ENCODE results near the gene SENP5.
"Not testable (repeated sequence)": the region's sequence is repeated elsewhere in the genome, so short reads cannot be mapped to it uniquely, and the experiment has no call there.

SENP5 gene

DNA sequence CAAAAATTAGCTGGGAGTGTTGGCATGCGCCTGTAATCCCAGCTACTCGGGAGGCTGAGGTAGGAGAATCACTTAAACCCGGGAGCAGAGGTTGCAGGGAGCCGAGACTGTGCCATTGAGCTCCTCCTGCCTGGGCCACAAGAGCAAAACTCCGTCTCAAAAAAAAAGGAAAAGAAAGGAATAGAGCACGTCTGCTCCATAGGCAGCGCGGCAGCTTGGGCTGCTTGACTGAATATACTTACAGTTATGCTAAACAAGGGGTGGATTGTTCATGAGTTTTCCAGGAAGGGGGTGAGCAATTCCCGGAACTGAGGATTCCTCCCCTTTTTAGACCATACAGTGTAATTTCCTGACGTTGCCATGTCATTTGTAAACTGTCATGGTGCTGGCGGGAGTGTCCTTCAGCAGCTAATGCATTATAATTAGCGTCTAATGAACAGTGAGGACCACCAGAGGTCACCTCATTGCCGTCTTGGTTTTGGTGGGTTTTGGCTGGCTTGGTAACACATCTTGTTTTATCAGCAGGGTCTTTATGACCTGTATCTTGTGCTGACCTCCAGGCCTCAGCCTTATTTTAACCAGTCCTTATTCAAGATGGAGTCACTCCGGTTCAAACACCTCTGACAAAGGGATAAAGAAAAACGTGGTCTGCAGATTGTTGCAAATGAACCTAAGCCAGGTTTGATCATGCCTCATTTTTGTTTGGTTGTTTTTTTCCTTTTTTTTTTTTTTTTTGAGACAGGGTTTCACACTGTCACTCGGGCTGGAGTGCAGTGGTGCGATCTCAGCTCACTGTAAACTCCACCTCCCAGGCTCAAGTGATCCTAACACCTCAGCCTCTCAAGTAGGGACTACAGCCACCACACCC lies 24.9 kb upstream of the SENP5 start:
- peak in 1 of 2 donors; percentile 3 for DNase-seq (ENCODE audit: low read depth in 2 of 2)
- TF ChIP-seq, protein P1, sequence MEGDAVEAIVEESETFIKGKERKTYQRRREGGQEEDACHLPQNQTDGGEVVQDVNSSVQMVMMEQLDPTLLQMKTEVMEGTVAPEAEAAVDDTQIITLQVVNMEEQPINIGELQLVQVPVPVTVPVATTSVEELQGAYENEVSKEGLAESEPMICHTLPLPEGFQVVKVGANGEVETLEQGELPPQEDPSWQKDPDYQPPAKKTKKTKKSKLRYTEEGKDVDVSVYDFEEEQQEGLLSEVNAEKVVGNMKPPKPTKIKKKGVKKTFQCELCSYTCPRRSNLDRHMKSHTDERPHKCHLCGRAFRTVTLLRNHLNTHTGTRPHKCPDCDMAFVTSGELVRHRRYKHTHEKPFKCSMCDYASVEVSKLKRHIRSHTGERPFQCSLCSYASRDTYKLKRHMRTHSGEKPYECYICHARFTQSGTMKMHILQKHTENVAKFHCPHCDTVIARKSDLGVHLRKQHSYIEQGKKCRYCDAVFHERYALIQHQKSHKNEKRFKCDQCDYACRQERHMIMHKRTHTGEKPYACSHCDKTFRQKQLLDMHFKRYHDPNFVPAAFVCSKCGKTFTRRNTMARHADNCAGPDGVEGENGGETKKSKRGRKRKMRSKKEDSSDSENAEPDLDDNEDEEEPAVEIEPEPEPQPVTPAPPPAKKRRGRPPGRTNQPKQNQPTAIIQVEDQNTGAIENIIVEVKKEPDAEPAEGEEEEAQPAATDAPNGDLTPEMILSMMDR (IDR thresholded peaks at IDR 0.05; ENCODE audit: low read depth, low read length): no peak
- H3K4me3 ChIP-seq (replicated peaks in 1 of 2; ENCODE audit: low read depth in 2 of 2, low read length in 2 of 2): no peak overlapping the region

DNA sequence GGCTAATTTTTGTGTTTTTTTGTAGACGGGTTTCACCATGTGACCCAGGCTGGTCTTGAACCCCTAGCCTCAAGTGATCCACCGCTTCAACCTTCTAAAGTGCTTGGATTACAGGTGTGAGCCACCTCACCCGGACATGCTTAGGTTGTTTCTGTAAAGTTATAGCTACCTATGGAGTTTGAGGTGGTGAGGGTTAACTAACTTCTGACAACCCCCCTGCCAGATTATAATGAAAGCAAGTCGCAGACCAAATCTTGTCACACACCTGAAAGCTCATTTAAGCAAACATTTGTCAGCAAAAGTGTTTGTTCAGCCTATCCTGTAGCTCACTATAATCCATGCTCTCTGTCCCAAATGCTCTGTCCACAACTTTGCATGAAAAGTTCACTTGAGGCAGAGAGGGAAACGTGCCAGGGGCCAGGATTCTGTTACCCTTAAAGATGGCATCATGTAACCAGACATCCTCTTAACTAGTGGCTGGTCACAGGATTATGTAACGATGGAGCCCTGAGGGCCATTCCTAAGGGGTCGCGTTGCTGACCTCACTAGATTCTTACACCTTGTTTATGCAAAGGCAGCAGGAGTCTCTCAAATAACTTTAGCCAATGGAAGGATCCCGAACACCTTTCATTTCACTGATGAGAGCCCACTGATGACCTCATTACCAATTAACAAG lies 24.1 kb upstream of the SENP5 start:
- TF ChIP-seq, protein P1 (IDR thresholded peaks at IDR 0.05; ENCODE audit: low read depth, low read length): no peak
- DNase-seq (ENCODE audit: low read depth in 2 of 2): no peak
- no peak overlapping the region for H3K4me3 ChIP-seq (replicated peaks in 1 of 2; ENCODE audit: low read depth in 2 of 2, low read length in 2 of 2)

DNA sequence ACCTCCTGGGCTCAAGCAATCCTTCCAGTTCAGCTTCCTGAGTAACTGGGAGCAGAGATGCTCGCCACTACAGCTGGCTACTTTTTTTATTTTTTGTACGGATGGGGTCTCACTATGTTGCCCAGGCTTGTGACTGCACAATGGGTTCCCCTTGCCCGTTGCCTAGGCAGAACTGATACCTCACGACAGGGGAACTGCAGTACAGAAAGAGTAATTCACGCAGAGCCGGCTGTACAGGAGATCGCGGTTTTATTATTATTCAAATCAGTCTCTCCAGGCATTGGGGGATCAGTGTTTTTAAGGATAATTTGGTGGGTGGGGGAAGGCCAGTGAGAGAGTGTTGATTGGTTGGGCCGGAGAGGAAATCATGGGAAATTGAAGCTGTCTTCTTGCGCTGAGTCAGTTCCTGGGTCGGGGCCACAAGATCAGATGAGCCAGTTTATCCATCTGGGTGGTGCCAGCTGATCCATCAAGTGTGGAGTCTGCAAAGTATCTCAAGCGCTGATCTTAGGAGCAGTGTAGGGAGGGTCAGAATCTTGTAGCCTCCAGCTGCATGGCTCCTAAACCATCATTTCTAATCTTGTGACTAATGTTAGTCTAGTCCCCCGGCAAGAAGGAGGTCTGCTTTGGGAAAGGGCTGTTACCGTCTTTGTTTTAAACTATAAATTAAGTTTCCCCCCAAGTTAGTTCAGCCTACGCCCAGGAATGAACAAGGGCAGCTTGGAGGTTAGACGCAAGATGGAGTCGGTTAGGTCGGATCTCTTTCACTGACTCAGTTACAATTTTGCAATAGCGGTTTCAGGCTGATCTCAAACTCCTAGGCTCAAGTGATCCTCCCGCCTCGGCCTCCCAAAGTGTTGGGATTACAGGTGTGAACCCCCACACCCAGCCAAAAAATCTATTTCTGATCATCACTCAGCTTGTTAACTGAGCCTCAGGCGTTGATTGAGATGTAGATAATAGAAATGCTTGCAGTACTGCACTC lies 23.2 kb upstream of the SENP5 start:
- not testable (repeated sequence) for H3K4me3 ChIP-seq (replicated peaks in 1 of 2; ENCODE audit: low read depth in 2 of 2, low read length in 2 of 2); DNase-seq (ENCODE audit: low read depth in 2 of 2)

DNA sequence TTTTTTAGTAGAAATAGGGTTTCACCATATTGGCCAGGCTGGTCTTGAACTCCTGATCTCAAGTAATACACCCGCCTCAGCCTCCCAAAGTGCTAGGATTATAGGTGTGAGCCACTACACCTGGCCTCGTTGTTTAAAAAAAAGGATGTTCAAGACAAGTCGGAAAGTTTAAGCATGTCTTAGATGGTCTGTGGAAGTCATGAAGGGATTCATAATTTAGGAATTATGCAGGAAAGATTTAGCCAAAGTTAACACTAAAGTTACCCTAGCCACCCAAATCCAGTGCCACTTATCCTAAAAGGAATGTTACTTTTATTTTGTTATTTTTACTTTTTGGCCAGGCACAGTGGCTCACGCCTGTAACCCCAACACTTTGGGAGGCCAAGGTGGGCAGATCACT lies 19.3 kb upstream of the SENP5 start:
- DNase-seq (ENCODE audit: low read depth in 2 of 2); H3K4me3 ChIP-seq (replicated peaks in 1 of 2; ENCODE audit: low read depth in 2 of 2, low read length in 2 of 2): not testable (repeated sequence)

DNA sequence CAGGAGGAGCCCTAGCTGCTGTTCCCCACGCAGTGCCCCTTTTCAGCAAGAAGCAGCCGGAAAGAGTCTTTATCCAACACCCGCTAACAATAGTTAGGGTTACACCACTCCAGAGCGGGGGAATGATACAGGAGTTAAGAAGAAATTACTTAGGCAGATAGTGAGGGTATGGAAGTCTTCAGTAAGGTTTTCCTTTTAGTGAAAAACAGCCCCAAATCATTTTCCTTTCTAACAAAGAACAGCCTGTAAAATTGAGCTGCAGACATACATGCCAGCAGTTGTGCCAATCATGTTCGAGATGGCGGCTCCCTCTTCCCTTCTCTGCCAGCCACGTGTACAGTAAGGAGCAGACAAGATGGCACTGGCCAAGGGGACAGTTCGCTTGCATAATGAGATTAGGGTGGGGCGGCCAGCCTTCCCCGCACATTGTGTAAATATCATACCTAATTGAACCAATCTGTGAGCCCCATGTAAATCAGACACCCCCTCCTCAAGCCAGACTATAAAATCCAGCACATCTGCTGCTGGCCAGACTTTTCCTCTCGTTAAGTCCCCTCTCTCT lies 18.5 kb upstream of the SENP5 start:
- no peak for DNase-seq (ENCODE audit: low read depth in 2 of 2)
- H3K4me3 ChIP-seq (replicated peaks in 1 of 2; ENCODE audit: low read depth in 2 of 2, low read length in 2 of 2): no peak overlapping the region
- TF ChIP-seq, protein P1 (IDR thresholded peaks at IDR 0.05; ENCODE audit: low read depth, low read length): no peak

DNA sequence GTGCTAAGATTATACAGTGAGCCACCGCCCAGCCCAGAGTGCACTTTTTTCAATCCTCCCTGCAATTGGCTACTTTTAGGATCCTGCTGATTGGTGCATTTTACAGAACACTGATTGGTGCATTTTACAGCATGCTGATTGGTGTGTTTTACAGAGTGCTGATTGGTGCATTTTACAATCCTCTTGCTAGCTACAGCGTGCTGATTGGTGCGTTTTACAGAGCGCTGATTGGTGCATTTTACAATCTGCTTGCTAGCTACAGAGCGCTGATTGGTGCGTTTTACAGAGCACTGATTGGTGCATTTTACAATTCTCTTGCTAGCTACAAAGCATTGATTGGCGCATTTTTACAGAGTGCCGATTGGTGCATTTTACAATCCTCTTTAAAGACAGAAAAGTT lies 4.7 kb upstream of the SENP5 start:
- H3K4me3 ChIP-seq (replicated peaks in 1 of 2; ENCODE audit: low read depth in 2 of 2, low read length in 2 of 2); DNase-seq (ENCODE audit: low read depth in 2 of 2): not testable (repeated sequence)

DNA sequence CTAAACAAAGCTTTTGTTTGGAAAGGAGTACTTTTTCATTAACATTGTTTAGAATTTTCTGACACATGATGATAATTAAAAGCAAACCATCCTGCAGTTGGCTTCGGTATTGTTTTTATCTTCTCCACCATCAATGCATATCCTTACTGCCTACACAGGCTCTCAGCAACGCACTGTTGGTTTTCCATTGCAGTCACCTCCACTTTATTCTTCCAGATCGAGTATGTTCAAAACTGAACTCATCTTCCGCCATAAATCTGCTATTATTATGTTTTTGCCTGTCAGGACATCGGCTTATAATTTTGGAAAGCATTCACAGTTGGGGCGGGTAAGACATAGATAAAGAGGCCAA lies 589 bp upstream of the SENP5 start:
- DNase-seq (ENCODE audit: low read depth in 2 of 2): no peak
- TF ChIP-seq, protein P1 (IDR thresholded peaks at IDR 0.05; ENCODE audit: low read depth, low read length): no peak
- peak overlapping the region; percentile 44 to 51 for H3K4me3 ChIP-seq (replicated peaks in 1 of 2; ENCODE audit: low read depth in 2 of 2, low read length in 2 of 2)

DNA sequence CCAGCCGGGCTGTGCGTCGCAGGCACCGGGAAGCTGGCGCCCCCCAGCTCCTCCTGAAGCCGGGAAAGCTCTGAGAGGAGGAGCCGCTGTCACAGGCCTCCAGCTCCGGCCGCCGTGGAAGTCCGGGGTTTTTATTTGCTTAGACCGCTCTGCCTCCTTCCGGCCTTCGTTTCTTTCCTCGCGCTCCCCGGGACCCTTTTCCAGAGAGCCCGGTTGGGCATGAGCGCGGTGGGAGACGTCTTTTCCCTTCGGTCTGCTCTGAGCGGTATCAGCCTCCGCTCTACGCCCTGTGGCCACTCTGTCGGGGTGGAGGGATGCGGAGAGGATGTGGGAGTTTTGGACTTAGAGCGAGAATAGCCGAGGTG lies 559 bp downstream of the SENP5 start:
- H3K4me3 ChIP-seq (replicated peaks in 1 of 2; ENCODE audit: low read depth in 2 of 2, low read length in 2 of 2): peak overlapping the region; percentile 87 to 89
- DNase-seq (ENCODE audit: low read depth in 2 of 2): peak; percentile 27 to 41
- TF ChIP-seq, protein P1 (IDR thresholded peaks at IDR 0.05; ENCODE audit: low read depth, low read length): no peak
